ENCODE results near the gene TEX53.

GRCh38 chr9:114626415-114627020, 31.1 kb downstream of the TEX53 start:
- no peak for TF ChIP-seq POLR2A (IDR thresholded peaks at IDR 0.05; ENCODE audit: borderline replicate concordance, extremely low read depth, insufficient read depth, insufficient read length)
- TF ChIP-seq CTCF (IDR thresholded peaks at IDR 0.05 in 2 of 3, conservative IDR thresholded peaks at IDR 0.05 in 1 of 3; ENCODE audit: borderline replicate concordance in 1 of 3, insufficient read depth in 1 of 3, low read depth in 2 of 3, low read length in 2 of 3) = no peak
- no peak for TF ChIP-seq REST (IDR thresholded peaks at IDR 0.05; ENCODE audit: low read depth)
- TF ChIP-seq EZH2 (IDR thresholded peaks at IDR 0.05) = no peak
